Thoracic aorta (tissue), 2 donors: ENCODE data around the gene PXMP2. TPM values are rescaled to one million over a fixed set of nuclear protein-coding genes. Genes with fewer than 3 reads are reported as not detected.

Experiments used
- ATAC-seq: fragments of 150-250 bp; one replicate; pipeline ENCODE4 v1.8.0; 2017; ENCODE audit warnings: low read depth; ENCODE audit not compliant: insufficient number of reproducible peaks, low FRiP score
- DNase-seq: peaks from one replicate; pipeline ENCODE4 v3.0.0-alpha.2; 2020; ENCODE audit warnings: low spot score
- H3K27ac ChIP-seq, 2 donors: fragments of 200-600 bp; sonication (generic); 1 replicate in 1 of 2; 2 replicates in 1 of 2; pipeline ENCODE4 v1.5.1; 2016; ENCODE audit warnings: mild to moderate bottlenecking in 2 of 2, moderate library complexity in 2 of 2
- H3K27me3 ChIP-seq: fragments of 200-600 bp; sonication (generic); replicated peaks from 2 replicates; pipeline ENCODE4 v1.6.0; 2016; ENCODE audit warnings: mild to moderate bottlenecking; ENCODE audit not compliant: insufficient read depth
- H3K36me3 ChIP-seq: fragments of 200-600 bp; sonication (generic); one replicate; pipeline ENCODE4 v1.5.1; 2016
- H3K4me1 ChIP-seq, 2 donors: fragments of 200-600 bp; sonication (generic); 1 replicate in 1 of 2; 2 replicates in 1 of 2; pipeline versions ENCODE4 v1.5.1 to v1.6.0; 2016; ENCODE audit warnings: low read depth in 2 of 2, mild to moderate bottlenecking in 1 of 2; ENCODE audit not compliant: control insufficient read depth in 1 of 2
- H3K4me3 ChIP-seq: fragments of 200-600 bp; sonication (generic); 2 replicates; pipeline ENCODE4 v1.5.1; 2016; ENCODE audit warnings: mild to moderate bottlenecking
- H3K9me3 ChIP-seq: fragments of 200-600 bp; sonication (generic); 2 replicates; pipeline ENCODE4 v1.5.1; 2016
- total RNA-seq, 2 donors: library from RNA; depleted of rRNA; stranded (reverse); fragments of >200 nt; gene quantifications; one replicate each; pipeline versions ENCODE4 v1.1.0 to v1.2.3, GENCODE V29; 2016
- TF ChIP-seq, protein P1 (sequence below): fragments of 200-600 bp; sonication (generic); IDR thresholded peaks from one replicate; pipeline ENCODE4 v1.5.1; 2019; ENCODE audit warnings: antibody characterized with exemption

PXMP2 gene
- total RNA-seq, 2 donors from 2014 or later = 56.9 to 62.7 TPM

GRCh38 chr12:132715874-132716273 lies 28.5 kb downstream of the PXMP2 start:
- Histone ChIP-seq H3K27ac (no peak overlapping the region), H3K27me3 (no peaks in the 10 kb centered on the region), H3K4me1 (peaks cover 6 to 9% of the 10 kb centered on the region in 2 donors), H3K36me3 (peaks cover 34% of the 10 kb centered on the region), H3K9me3 (no peaks in the 10 kb centered on the region), H3K4me3 (no peak overlapping the region)
- ATAC-seq (no peak), DNase-seq (no peak)
- TF ChIP-seq, protein P1, sequence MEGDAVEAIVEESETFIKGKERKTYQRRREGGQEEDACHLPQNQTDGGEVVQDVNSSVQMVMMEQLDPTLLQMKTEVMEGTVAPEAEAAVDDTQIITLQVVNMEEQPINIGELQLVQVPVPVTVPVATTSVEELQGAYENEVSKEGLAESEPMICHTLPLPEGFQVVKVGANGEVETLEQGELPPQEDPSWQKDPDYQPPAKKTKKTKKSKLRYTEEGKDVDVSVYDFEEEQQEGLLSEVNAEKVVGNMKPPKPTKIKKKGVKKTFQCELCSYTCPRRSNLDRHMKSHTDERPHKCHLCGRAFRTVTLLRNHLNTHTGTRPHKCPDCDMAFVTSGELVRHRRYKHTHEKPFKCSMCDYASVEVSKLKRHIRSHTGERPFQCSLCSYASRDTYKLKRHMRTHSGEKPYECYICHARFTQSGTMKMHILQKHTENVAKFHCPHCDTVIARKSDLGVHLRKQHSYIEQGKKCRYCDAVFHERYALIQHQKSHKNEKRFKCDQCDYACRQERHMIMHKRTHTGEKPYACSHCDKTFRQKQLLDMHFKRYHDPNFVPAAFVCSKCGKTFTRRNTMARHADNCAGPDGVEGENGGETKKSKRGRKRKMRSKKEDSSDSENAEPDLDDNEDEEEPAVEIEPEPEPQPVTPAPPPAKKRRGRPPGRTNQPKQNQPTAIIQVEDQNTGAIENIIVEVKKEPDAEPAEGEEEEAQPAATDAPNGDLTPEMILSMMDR = no peak

- ATAC-seq (no peak), DNase-seq (no peak)
- TF ChIP-seq, protein P1 = no peak
- no peaks in the 10 kb centered on the region for H3K27me3 ChIP-seq
- H3K9me3 ChIP-seq = no peaks in the 10 kb centered on the region
- peaks cover 5 to 6% of the 10 kb centered on the region in 2 donors for H3K4me1 ChIP-seq
- no peak overlapping the region for H3K27ac ChIP-seq
- no peak overlapping the region for H3K4me3 ChIP-seq
- H3K36me3 ChIP-seq = peaks cover 37% of the 10 kb centered on the region
Observed at GRCh38 chr12:132716356-132716755, 29.0 kb downstream of the PXMP2 start.

DNA sequence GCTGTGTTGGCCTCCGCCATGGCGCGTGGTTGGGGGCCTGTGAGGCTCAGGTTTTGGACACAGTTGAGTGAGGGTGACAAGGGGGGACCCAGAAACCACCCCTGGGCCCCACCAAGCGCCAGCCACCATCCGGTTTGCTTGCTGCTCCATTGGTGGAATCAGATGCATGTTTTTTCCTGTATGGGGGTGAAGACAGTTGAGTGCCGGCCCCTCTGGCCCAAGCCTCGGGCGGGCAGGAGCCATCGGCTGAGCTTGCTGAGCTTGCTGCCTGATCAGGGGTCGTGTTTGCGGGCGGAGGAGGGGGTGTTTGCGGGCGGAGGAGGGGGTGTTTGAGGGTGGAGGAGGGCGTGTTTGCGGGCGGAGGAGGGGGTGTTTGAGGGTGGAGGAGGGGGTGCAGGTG lies 29.6 kb downstream of the PXMP2 start:
- Histone ChIP-seq H3K9me3 (no peaks in the 10 kb centered on the region), H3K4me1 (no peaks in the 10 kb centered on the region), H3K27me3 (no peaks in the 10 kb centered on the region), H3K27ac (no peak overlapping the region), H3K36me3 (peaks cover 37% of the 10 kb centered on the region), H3K4me3 (no peak overlapping the region)
- ATAC-seq = no peak
- TF ChIP-seq, protein P1 = no peak
- DNase-seq = no peak

GRCh38 chr12:132717531-132718387 lies 30.4 kb downstream of the PXMP2 start:
- Histone ChIP-seq H3K27ac (no peak overlapping the region), H3K4me1 (no peaks in the 10 kb centered on the region), H3K36me3 (peaks cover 37% of the 10 kb centered on the region), H3K27me3 (no peaks in the 10 kb centered on the region), H3K4me3 (no peak overlapping the region), H3K9me3 (no peaks in the 10 kb centered on the region)
- DNase-seq (no peak), ATAC-seq (no peak)
- TF ChIP-seq, protein P1 = no peak

DNA sequence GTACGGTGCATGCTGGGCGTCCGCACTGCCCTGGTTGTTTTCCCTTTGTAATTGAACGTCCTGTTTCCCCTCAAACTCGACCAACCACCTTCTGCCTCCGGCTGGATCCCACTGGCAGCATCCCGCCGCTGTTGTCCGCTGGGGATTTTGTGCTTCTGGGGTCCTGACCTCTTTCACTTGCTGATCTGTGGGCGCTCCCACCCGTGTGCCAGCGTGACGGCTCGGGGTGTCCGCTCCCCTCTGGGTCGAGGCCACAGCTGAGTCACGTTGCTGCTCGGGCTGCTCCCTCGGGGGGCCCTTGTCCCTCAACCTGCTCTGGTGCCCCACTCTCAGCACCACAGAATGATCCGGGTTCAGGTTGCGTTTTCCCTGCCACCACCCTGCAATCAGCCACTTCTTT lies 31.3 kb downstream of the PXMP2 start:
- TF ChIP-seq, protein P1 = no peak
- Histone ChIP-seq H3K36me3 (peaks cover 37% of the 10 kb centered on the region), H3K9me3 (no peaks in the 10 kb centered on the region), H3K27ac (no peak overlapping the region), H3K4me1 (no peaks in the 10 kb centered on the region), H3K4me3 (no peak overlapping the region), H3K27me3 (no peaks in the 10 kb centered on the region)
- ATAC-seq (no peak), DNase-seq (no peak)
